HCT116 (cell line): ENCODE data around the gene AADAC. TPM values are rescaled to one million over a fixed set of nuclear protein-coding genes. Genes with fewer than 3 reads are reported as not detected.

ENCODE experiments used
- ATAC-seq: fragments of 200-7000 bp; cut with Tn5 transposase; 2 replicates; pipeline ENCODE4 v1.9.1; 2020; ENCODE audit warnings: mild to moderate bottlenecking, moderate library complexity
- BruUV-seq: library from RNA; stranded (reverse); fragments of 400-500 nt; replicated peaks from 2 replicates; lab custom pipeline; 2021; lab: Mats Ljungman, UMichigan
- CTCF ChIA-PET: fragments of 300-600 bp; sonication (Branson Sonifier 250); formaldehyde crosslinking; loops from one replicate; lab custom pipeline; 2021; ENCODE audit warnings: antibody characterized with exemption; lab: Charles Lee
- POLR2A ChIA-PET: fragments of 300-600, 350-600 bp; sonication (Branson Sonifier 250); formaldehyde crosslinking; loops from one replicate; lab custom pipeline; 2021; ENCODE audit warnings: antibody characterized with exemption; lab: Charles Lee
- RAD21 ChIA-PET, 2 experiments: fragments of 300-600 bp; sonication (Branson Sonifier 250); formaldehyde crosslinking; loops; one replicate each; lab custom pipeline; 2023; ENCODE audit warnings: low total read pairs in 2 of 2; ENCODE audit not compliant: uncharacterized antibody in 2 of 2, unreplicated experiment in 2 of 2, low non-redundant PET in 1 of 2; lab: Charles Lee
- DNase-seq: peaks from one replicate; pipeline ENCODE4 v3.0.0-alpha.2; 2010; ENCODE audit warnings: low read depth, low spot score
- H2AFZ ChIP-seq: fragments of 200-600 bp; shearing (Covaris generic), sonication (generic); 2 replicates; pipeline ENCODE4 v1.6.1; 2017; ENCODE audit warnings: low read depth, mixed run types, mixed read lengths, antibody characterized with exemption, low read length; ENCODE audit not compliant: poor library complexity, severe bottlenecking
- H3K27ac ChIP-seq: 2 replicates; pipeline ENCODE4 v1.5.1; 2012; ENCODE audit warnings: low read depth, low read length
- H3K27me3 ChIP-seq: fragments of 200-600 bp; sonication (generic); 2 replicates; pipeline ENCODE4 v1.6.1; 2016; ENCODE audit warnings: mixed run types, low read length, mixed read lengths; ENCODE audit not compliant: insufficient read depth
- H3K36me3 ChIP-seq, 2 experiments: fragments of 200-500 bp in 1 of 2; fragments of 200-600 bp in 1 of 2; sonication (Bioruptor generic) in 1 of 2; sonication (generic) in 1 of 2; 2 replicates each; pipeline versions ENCODE4 v1.5.1 to v1.6.1; 2014 to 2016; ENCODE audit warnings: low read length in 2 of 2, inconsistent platforms in 1 of 2, mixed read lengths in 1 of 2, mixed run types in 1 of 2; ENCODE audit not compliant: insufficient read depth in 2 of 2, control insufficient read depth in 1 of 2
- H3K4me1 ChIP-seq, 2 experiments: fragments of 200-600 bp in 1 of 2; sonication (generic) in 1 of 2; 2 replicates each; pipeline versions ENCODE4 v1.5.1 to v1.6.1; 2012 to 2017; ENCODE audit warnings: low read length in 2 of 2, inconsistent platforms in 1 of 2, mild to moderate bottlenecking in 1 of 2, mixed read lengths in 1 of 2, mixed run types in 1 of 2, moderate library complexity in 1 of 2; ENCODE audit not compliant: insufficient read depth in 2 of 2, control insufficient read depth in 1 of 2
- H3K4me2 ChIP-seq: fragments of 200-600 bp; sonication (generic); 2 replicates; pipeline ENCODE4 v1.6.1; 2017; ENCODE audit warnings: mixed run types, low read length, mixed read lengths
- H3K4me3 ChIP-seq, 2 experiments: fragments of 200-600 bp in 1 of 2; sonication (generic) in 1 of 2; replicated peaks in 1 of 2; 2 replicates each; pipeline ENCODE4 v1.5.1; 2011 to 2016; ENCODE audit warnings: low read length in 2 of 2, control low read depth in 1 of 2, low read depth in 1 of 2, mild to moderate bottlenecking in 1 of 2, mixed read lengths in 1 of 2, mixed run types in 1 of 2
- H3K79me2 ChIP-seq: fragments of 200-600 bp; sonication (generic); 2 replicates; pipeline ENCODE4 v1.6.1; 2017; ENCODE audit warnings: mild to moderate bottlenecking, mixed run types, low read length, moderate library complexity, mixed read lengths; ENCODE audit not compliant: insufficient read depth
- H3K9ac ChIP-seq: fragments of 200-600 bp; sonication (generic); 2 replicates; pipeline ENCODE4 v1.6.1; 2016; ENCODE audit warnings: low read length, mixed read lengths
- H3K9me2 ChIP-seq: fragments of 200-600 bp; sonication (generic), shearing (Covaris generic); 2 replicates; pipeline ENCODE4 v1.6.1; 2017; ENCODE audit warnings: mixed run types, mild to moderate bottlenecking, moderate library complexity; ENCODE audit not compliant: insufficient read depth
- H3K9me3 ChIP-seq, 2 experiments: fragments of 200-500 bp in 1 of 2; fragments of 200-600 bp in 1 of 2; sonication (Bioruptor generic) in 1 of 2; sonication (generic) in 1 of 2; 2 replicates each; pipeline ENCODE4 v1.6.1; 2014 to 2017; ENCODE audit warnings: low read length in 2 of 2, mixed read lengths in 2 of 2, inconsistent platforms in 1 of 2, low read depth in 1 of 2, mild to moderate bottlenecking in 1 of 2, mixed run types in 1 of 2, moderate library complexity in 1 of 2; ENCODE audit not compliant: control insufficient read depth in 1 of 2, insufficient read depth in 1 of 2
- H4K20me1 ChIP-seq: fragments of 200-600 bp; sonication (generic), shearing (Covaris generic); 2 replicates; pipeline ENCODE4 v1.6.1; 2017; ENCODE audit warnings: mixed run types, mild to moderate bottlenecking, moderate library complexity; ENCODE audit not compliant: insufficient read depth
- CBX3 ChIP-seq: IDR thresholded peaks from 2 replicates; pipeline ENCODE4 v1.6.1; 2012; ENCODE audit warnings: low read depth
- CEBPB ChIP-seq: IDR thresholded peaks from 2 replicates; pipeline ENCODE4 v1.6.1; 2012; ENCODE audit warnings: low read depth
- EGR1 ChIP-seq: IDR thresholded peaks from 2 replicates; pipeline ENCODE4 v1.6.1; 2012; ENCODE audit warnings: low read depth
- FOSL1 ChIP-seq: IDR thresholded peaks from 2 replicates; pipeline ENCODE4 v1.6.1; 2012; ENCODE audit warnings: low read depth
- JUND ChIP-seq: IDR thresholded peaks from 2 replicates; pipeline ENCODE4 v1.6.1; 2012
- POLR2AphosphoS5 ChIP-seq: IDR thresholded peaks from 2 replicates; pipeline ENCODE4 v1.6.1; 2011; ENCODE audit warnings: mild to moderate bottlenecking, low read depth, low read length, moderate library complexity
- RAD21 ChIP-seq: IDR thresholded peaks from 2 replicates; pipeline ENCODE4 v1.6.1; 2012; ENCODE audit warnings: low read depth, mild to moderate bottlenecking
- REST ChIP-seq: IDR thresholded peaks from 2 replicates; pipeline ENCODE4 v1.6.1; 2012; ENCODE audit warnings: low read depth
- SP1 ChIP-seq: IDR thresholded peaks from 2 replicates; pipeline ENCODE4 v1.6.1; 2012; ENCODE audit warnings: low read depth
- ZFX ChIP-seq: fragments of 450-650 bp; IDR thresholded peaks from 2 replicates; pipeline ENCODE4 v1.6.1; 2017
- ZNF274 ChIP-seq: fragments of 200-500 bp; sonication (Bioruptor generic); IDR thresholded peaks from 2 replicates; pipeline ENCODE4 v1.6.1; 2014; ENCODE audit warnings: mild to moderate bottlenecking, low read depth, low read length, inconsistent platforms
- intact Hi-C: fragments of 100-400 bp; cut with micrococcal nuclease; formaldehyde crosslinking; loops from 2 replicates; pipeline ENCODE4 v1.10.0; 2022
- total RNA-seq: library from RNA; stranded (reverse); gene quantifications from one replicate; pipeline ENCODE4 v1.2.1, GENCODE V29; 2021; ENCODE audit not compliant: unreplicated experiment

Gene AADAC
- total RNA-seq, 1 experiment from 2014 or later, result 3.8 TPM

- DNase-seq, result peak; percentile 60
- intact Hi-C loops, result no loop called here
- ChIA-PET CTCF (no interaction called here), RAD21 (interaction anchor here in 1 of 2 experiments (0.5 kb wide), 1 partner anchor 439 kb away, joined by 3 read pairs; no protein-coding TSS in a partner anchor), POLR2A (no interaction called here)
- H3K4me1 ChIP-seq, result peaks cover 19 to 51% of the 10 kb centered on the region in 2 experiments
- no peaks in the 10 kb centered on the region for H3K9me2 ChIP-seq
- BruUV-seq, result no TSS peak
- H2AFZ ChIP-seq, result peak overlapping the region; percentile 84
- H3K9ac ChIP-seq, result peak overlapping the region; percentile 57
- no peaks in the 10 kb centered on the region for H3K36me3 ChIP-seq
- H3K27ac ChIP-seq, result peak overlapping the region; percentile 62; the same call in 1 of the 2 replicates
- TF ChIP-seq CBX3 (0 out of 2 replicates have a peak, but pooled peaks have one; percentile 19), SP1 (peak; percentile 76), POLR2AphosphoS5 (peak; percentile 58; the same call in 1 of the 2 replicates), EGR1 (no peak), ZFX (no peak), REST (no peak), ZNF274 (no peak), RAD21 (0 out of 2 replicates have a peak, but pooled peaks have one; percentile 9), JUND (peak; percentile 81), CEBPB (peak; percentile 41; the same call in 1 of the 2 replicates), FOSL1 (peak; percentile 88)
- no peaks in the 10 kb centered on the region for H3K27me3 ChIP-seq
- H3K4me3 ChIP-seq, result peak overlapping the region; percentile 45 to 49
- H3K79me2 ChIP-seq, result peaks cover 43% of the 10 kb centered on the region
- peak; percentile 71 for ATAC-seq
- H3K9me3 ChIP-seq, result no peaks in the 10 kb centered on the region
- H3K4me2 ChIP-seq, result peak overlapping the region; percentile 62
- no peaks in the 10 kb centered on the region for H4K20me1 ChIP-seq
Observed at GRCh38 chr3:151766454-151766853, 47.5 kb upstream of the AADAC start.
